Activated T-cell treated with anti-CD3 and anti-CD28 coated beads, Interleukin-2, amount 50 U/mL, for 72 hours (primary cell): ENCODE results near the gene ANXA1. TPM values are rescaled to one million over a fixed set of nuclear protein-coding genes. Genes with fewer than 3 reads are reported as not detected.

Experiments used
- ATAC-seq, 2 donors: fragments of 150-1000 bp; cut with Tn5 transposase; replicated peaks in 1 of 2; 2 replicates each; pipeline ENCODE4 v1.10.0; 2021; ENCODE audit warnings: moderate library complexity in 2 of 2, mild to moderate bottlenecking in 1 of 2
- DNase-seq, 2 donors: peaks; one replicate each; pipeline ENCODE4 v3.0.0; 2021 to 2022; ENCODE audit warnings: mixed read lengths in 1 of 2
- H3K27ac Mint-ChIP-seq: one replicate; pipeline ENCODE4 v1.8.0; 2022; ENCODE audit warnings: mild to moderate bottlenecking, moderate library complexity, mixed read lengths
- H3K27me3 Mint-ChIP-seq: one replicate; pipeline ENCODE4 v1.8.0; 2022; ENCODE audit warnings: low read depth, mixed read lengths
- H3K36me3 Mint-ChIP-seq, 2 donors: one replicate each; pipeline ENCODE4 v1.8.0; 2022; ENCODE audit warnings: mixed read lengths in 2 of 2, mild to moderate bottlenecking in 1 of 2; ENCODE audit not compliant: insufficient read depth in 2 of 2
- H3K4me1 Mint-ChIP-seq: one replicate; pipeline ENCODE4 v1.8.0; 2022; ENCODE audit warnings: low read depth, mixed read lengths
- H3K4me3 Mint-ChIP-seq, 2 donors: one replicate each; pipeline ENCODE4 v1.8.0; 2022; ENCODE audit warnings: mild to moderate bottlenecking in 2 of 2, mixed read lengths in 2 of 2, moderate library complexity in 2 of 2
- H3K9me3 Mint-ChIP-seq, 2 donors: one replicate each; pipeline ENCODE4 v1.8.0; 2022; ENCODE audit warnings: mixed read lengths in 2 of 2
- total RNA-seq, 2 donors: library from RNA; stranded (reverse); gene quantifications; one replicate each; pipeline ENCODE4 v1.2.3, GENCODE V29; 2022

Gene ANXA1
- total RNA-seq, 2 donors from 2014 or later = 16.7 to 51.1 TPM

DNA sequence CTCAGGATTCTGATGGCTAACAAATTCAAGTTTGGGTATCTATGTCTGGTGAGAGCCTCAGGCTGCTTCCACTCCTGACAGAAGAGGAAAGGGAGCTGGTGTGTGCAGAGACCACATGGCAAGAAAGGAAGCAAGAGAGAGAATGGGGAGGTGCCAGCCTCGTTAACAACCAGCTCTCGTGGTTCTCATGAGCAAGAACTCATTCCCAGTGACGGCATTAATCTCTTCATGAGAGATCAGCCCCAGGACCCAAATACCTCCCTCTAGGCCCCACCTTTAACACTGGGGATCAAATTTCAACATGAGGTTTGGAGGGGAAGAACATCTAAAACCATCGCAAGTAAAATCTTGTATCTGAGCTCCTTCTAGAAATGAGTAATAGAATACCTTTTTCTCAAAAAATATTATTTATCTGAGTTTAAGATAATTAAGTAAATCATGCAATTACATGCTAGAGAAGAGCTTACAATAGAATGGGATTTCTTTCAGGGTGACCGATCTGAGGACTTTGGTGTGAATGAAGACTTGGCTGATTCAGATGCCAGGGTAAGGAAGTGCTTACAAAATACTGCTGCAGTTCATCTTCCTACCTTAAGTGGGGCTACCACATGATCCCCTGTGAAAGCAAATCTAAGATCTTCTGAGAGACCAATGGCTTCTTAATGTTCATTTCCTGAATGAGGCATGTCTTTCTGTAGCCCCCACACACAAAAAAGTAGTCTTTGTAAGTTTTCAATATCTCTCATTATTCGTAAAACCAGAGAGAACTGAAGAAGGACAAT is 11.5 kb downstream of the ANXA1 start:
- DNase-seq (no peak), ATAC-seq (peak; percentile 37 to 78)
- H3K27ac Mint-ChIP-seq = peak overlapping the region; percentile 90
- H3K4me1 Mint-ChIP-seq = peaks cover 33% of the 10 kb centered on the region
- no peaks in the 10 kb centered on the region for H3K9me3 Mint-ChIP-seq
- peaks cover 2 to 3% of the 10 kb centered on the region in 2 donors for H3K36me3 Mint-ChIP-seq
- no peaks in the 10 kb centered on the region for H3K27me3 Mint-ChIP-seq
- peak overlapping the region in 1 of 2 donors; percentile 60 for H3K4me3 Mint-ChIP-seq

DNA sequence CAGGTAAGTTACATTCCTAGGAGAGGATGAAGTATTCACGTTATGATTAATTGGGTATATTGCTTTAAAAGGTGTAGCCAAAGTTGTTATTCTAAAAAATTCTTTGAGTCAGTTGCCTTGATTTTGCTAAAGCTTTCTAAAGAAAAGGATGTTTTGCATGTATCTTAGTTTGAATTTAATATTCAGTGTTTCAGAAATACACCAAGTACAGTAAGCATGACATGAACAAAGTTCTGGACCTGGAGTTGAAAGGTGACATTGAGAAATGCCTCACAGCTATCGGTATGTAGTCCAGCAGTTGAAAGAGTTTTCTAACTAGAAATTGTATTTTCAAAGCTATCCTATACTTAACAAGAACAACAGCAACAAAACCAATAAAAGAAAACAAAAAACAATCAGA is 14.2 kb downstream of the ANXA1 start:
- DNase-seq = no peak
- H3K4me1 Mint-ChIP-seq = peaks cover 24% of the 10 kb centered on the region
- H3K27me3 Mint-ChIP-seq = no peaks in the 10 kb centered on the region
- no peak overlapping the region for H3K4me3 Mint-ChIP-seq
- no peak for ATAC-seq
- peaks cover 4 to 5% of the 10 kb centered on the region in 2 donors for H3K36me3 Mint-ChIP-seq
- no peak overlapping the region for H3K27ac Mint-ChIP-seq
- no peaks in the 10 kb centered on the region for H3K9me3 Mint-ChIP-seq

DNA sequence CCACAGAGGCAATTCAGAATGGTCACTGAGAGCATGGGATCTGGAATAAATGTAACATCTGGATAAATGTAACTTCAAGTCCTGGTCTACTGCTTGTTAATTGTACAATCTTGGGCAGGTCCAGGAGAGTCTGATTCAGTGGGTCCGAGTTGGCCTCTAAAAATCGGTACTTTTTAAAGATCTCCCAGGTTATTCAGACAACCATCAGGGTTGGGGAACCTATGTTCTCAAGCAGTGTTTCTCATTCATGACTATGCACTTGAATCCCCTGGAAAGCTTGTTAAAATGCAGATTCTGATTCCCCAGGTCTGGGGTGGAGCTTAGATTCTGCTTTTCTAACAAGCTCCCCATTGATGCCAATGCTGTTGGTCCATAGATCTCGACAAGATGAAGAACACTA is 14.8 kb downstream of the ANXA1 start:
- Mint-ChIP-seq H3K4me1 (peaks cover 24% of the 10 kb centered on the region), H3K9me3 (no peaks in the 10 kb centered on the region), H3K36me3 (peaks cover 4 to 5% of the 10 kb centered on the region in 2 donors), H3K27me3 (no peaks in the 10 kb centered on the region), H3K27ac (no peak overlapping the region), H3K4me3 (no peak overlapping the region)
- DNase-seq (no peak), ATAC-seq (no peak)

DNA sequence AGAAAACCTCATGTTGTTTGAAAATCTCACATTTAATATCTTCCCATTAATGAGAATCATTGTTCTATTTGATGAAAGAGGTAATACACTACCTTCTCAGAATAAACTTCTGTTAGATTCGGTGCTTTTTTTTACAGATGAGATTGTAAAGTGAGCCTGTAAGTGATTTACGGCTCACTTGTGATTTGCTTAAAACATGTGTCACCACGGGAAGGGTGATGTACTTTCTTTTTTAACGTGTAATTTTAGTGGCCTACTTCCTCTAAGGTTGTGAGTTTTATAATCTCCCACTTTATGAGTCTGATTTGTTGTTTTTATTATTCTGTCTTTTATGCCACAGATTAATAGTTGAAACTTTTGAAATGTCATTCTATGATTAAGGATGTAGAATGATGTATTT is 15.9 kb downstream of the ANXA1 start:
- Mint-ChIP-seq H3K4me3 (peak overlapping the region in 1 of 2 donors; percentile 85), H3K9me3 (no peaks in the 10 kb centered on the region), H3K27me3 (no peaks in the 10 kb centered on the region), H3K36me3 (peaks cover 3 to 5% of the 10 kb centered on the region in 2 donors), H3K27ac (peak overlapping the region; percentile 91), H3K4me1 (peaks cover 22% of the 10 kb centered on the region)
- DNase-seq (no peak), ATAC-seq (peak in 1 of 2 donors; percentile 64)

DNA sequence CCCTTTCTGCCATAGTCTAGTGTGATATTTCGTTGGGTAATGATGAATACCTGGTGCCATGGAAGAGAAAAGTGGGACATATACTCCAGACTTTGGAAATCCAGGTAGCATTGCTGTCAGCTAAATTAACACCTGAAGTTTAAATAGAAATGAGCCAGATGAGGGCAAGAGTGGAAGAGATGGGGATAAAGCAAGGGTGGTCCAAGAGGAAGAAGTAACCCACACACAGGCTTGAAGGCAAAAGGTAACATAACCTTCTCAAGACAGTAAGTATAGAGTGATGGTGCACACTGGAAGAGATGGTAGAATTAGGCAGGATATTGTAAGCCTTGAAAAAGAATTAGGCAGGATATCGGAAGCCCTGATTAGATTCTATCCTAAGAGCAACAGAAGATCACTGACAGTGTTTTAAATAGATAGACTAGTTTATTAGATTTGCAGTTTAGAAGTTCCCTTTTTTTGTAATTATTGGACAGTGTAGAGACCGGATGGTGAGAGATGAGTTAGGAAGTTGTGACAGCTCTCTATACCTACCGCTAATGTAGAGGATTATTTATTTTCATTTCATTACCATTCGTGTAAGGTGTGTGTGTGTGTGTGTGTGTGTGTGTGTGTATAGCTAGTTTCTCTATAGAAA is 16.8 kb downstream of the ANXA1 start:
- Mint-ChIP-seq H3K4me1 (peaks cover 14% of the 10 kb centered on the region), H3K27ac (peak overlapping the region; percentile 91), H3K9me3 (no peaks in the 10 kb centered on the region), H3K36me3 (peaks cover 2 to 5% of the 10 kb centered on the region in 2 donors), H3K4me3 (no peak overlapping the region), H3K27me3 (no peaks in the 10 kb centered on the region)
- no peak for DNase-seq
- ATAC-seq = no peak

DNA sequence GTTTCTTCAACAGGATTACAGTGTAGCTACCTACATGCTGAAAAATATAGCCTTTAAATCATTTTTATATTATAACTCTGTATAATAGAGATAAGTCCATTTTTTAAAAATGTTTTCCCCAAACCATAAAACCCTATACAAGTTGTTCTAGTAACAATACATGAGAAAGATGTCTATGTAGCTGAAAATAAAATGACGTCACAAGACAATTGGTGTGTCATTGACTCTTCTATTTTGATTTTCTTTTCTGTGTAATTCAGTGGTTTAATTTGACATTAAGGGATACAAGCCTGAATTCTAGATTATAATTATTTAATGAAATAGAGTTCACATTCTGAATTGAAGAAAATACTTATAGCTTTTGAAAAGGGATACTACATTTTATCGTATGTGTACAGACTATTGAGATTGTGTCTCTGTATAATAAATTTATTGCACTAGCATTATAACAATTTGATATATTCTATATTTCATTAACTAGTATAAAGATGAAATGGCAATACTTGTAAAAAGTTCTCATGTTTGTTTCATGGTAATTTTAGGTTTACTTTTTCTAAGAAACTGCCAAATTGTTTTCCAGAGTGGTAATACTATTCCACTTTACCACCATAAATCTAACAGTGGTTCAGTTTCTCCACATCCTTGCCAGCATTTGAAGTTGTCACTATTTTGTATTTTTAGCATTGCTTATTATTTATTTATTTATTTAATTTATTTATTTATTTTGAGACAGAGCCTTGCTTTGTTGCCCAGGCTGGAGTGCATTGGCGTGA is 18.7 kb downstream of the ANXA1 start:
- H3K9me3 Mint-ChIP-seq = no peaks in the 10 kb centered on the region
- no peak for DNase-seq
- no peak overlapping the region for H3K27ac Mint-ChIP-seq
- no peak overlapping the region for H3K4me3 Mint-ChIP-seq
- peaks cover 2 to 3% of the 10 kb centered on the region in 2 donors for H3K36me3 Mint-ChIP-seq
- no peaks in the 10 kb centered on the region for H3K27me3 Mint-ChIP-seq
- H3K4me1 Mint-ChIP-seq = peaks cover 11% of the 10 kb centered on the region
- ATAC-seq = no peak

DNA sequence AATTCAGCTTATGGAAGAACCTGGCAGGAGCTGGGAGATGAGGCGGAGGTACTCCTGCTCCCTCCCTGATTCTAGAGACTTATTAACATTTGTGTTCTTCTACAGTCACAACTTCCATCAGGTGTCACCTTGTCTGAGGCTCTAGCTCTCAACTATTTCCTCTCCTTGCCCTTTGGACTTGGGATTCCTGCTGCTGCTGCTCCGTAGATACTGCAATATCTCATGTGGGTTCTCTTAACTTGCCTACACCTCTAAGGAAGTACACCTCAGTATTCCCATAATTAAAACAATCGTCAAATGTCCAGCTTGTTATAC is 21.2 kb downstream of the ANXA1 start:
- Mint-ChIP-seq H3K4me3 (no peak overlapping the region), H3K4me1 (peaks cover 10% of the 10 kb centered on the region), H3K9me3 (no peaks in the 10 kb centered on the region), H3K27me3 (no peaks in the 10 kb centered on the region), H3K36me3 (peaks cover 2 to 3% of the 10 kb centered on the region in 2 donors), H3K27ac (no peak overlapping the region)
- no peak for ATAC-seq
- DNase-seq = no peak

DNA sequence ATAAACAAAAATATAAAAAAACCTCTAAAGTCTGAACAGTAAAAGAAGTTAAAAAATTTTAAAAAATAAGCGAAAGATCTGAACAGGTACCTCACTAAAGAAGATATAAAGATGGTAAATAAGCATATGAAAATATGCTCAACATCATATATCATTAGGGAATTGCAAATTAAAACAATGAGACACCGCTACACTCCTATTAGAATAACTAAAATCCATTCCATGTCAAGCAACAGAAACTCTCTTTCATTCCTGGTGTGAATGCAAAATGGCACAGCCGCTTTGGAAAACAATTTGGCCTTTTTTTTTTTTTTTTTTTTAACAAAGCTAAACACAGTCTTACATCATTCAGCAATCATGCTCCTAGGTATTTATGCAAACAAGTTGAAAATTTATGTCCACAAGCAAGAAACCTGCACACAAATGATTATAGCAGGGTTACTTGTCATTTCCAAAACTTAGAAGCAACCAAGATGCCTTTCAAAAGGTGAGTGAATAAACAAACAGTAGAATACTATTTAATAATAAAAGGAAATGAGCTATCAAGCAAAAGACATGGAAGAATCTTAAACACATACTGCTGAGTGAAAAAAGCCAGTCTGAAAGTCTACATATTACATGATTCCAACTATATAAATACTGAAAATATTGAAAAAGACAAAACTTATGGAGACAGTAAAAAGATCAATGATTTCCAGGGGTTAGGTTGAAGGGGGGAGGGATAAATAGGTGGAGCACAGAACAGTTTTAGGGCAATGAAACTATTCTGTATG is 22.1 kb downstream of the ANXA1 start:
- DNase-seq (no peak), ATAC-seq (no peak)
- H3K36me3 Mint-ChIP-seq = no peaks in the 10 kb centered on the region
- H3K4me1 Mint-ChIP-seq = peaks cover 14% of the 10 kb centered on the region
- H3K9me3 Mint-ChIP-seq = no peaks in the 10 kb centered on the region
- H3K27me3 Mint-ChIP-seq = no peaks in the 10 kb centered on the region
- no peak overlapping the region for H3K27ac Mint-ChIP-seq
- H3K4me3 Mint-ChIP-seq = no peak overlapping the region

DNA sequence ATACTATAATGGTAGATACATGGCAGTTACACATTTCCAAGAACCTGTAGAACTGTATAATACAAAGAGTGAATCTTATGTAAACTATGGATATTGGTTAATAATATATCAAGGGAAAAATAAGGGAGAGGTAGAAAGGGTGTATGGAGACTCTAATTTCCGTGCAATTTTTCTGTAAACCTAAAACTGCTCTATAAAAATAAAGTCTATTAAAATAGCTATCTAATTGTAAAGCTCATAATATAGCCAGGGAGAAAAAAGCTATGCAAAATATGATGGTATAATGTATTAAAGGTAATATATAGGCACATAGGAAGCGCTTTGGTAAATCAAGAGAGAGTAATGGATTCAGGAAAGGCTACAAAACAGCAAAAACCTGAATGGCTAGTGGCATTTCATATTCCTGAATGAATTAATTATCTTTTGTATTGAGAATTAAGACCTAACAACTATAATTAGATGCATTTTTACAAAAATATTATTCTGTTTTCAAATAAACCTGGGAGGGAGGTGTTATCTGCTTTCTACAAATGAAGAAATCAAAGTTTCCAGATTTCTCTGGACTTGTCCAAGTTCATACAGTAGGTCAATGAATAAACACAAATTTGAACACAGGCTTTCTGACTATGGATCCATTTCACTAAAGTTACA is 22.8 kb downstream of the ANXA1 start:
- DNase-seq (no peak), ATAC-seq (no peak)
- H3K4me3 Mint-ChIP-seq = no peak overlapping the region
- peaks cover 20% of the 10 kb centered on the region for H3K4me1 Mint-ChIP-seq
- H3K27me3 Mint-ChIP-seq = no peaks in the 10 kb centered on the region
- H3K36me3 Mint-ChIP-seq = no peaks in the 10 kb centered on the region
- no peak overlapping the region for H3K27ac Mint-ChIP-seq
- H3K9me3 Mint-ChIP-seq = no peaks in the 10 kb centered on the region

DNA sequence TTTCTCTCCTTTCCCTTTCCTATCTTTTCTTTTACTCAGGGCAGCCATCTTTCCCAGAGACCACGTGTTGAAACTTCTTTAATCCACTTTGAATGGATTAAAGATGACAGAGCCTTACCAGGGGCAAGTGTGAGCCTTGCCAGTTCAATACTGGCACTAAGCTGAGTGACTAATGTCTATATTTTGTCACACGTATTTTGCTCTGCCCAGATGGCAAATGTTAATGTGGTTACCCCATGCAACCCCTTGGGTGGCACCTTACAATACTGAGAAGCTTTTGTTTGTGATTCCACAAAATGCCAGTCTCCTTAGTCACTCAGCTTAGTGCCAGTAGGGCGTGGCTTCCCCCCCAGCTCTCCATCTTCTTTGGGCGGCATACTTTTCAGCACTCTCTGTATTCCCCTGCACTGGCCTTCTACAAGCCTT is 24.8 kb downstream of the ANXA1 start:
- no peaks in the 10 kb centered on the region for H3K9me3 Mint-ChIP-seq
- no peak overlapping the region for H3K4me3 Mint-ChIP-seq
- H3K27me3 Mint-ChIP-seq = no peaks in the 10 kb centered on the region
- DNase-seq (no peak), ATAC-seq (no peak)
- H3K4me1 Mint-ChIP-seq = peaks cover 28% of the 10 kb centered on the region
- H3K27ac Mint-ChIP-seq = no peak overlapping the region
- no peaks in the 10 kb centered on the region for H3K36me3 Mint-ChIP-seq

DNA sequence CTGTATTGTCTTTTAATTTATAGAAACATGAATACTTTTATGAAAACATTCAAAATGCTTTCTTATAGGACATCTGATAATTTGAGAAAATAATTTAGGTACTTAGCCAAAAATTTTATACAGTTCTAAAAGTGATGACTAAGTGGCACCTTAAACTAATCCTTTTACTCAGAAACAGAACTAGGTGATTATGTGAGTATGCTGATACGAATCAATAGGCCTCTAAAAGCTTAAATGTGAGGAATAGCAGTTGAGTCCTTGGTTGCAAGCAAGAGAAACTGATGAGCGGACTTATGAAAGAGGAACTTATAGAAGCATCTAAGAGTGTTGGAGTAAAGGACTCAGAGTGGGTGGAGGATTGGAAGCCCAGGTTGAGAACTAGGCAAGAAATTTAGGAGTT is 26.4 kb downstream of the ANXA1 start:
- Mint-ChIP-seq H3K9me3 (no peaks in the 10 kb centered on the region), H3K36me3 (no peaks in the 10 kb centered on the region), H3K4me1 (peaks cover 28% of the 10 kb centered on the region), H3K27me3 (no peaks in the 10 kb centered on the region), H3K27ac (peak overlapping the region; percentile 30), H3K4me3 (no peak overlapping the region)
- DNase-seq (no peak), ATAC-seq (peak in 1 of 2 donors; percentile 65)

DNA sequence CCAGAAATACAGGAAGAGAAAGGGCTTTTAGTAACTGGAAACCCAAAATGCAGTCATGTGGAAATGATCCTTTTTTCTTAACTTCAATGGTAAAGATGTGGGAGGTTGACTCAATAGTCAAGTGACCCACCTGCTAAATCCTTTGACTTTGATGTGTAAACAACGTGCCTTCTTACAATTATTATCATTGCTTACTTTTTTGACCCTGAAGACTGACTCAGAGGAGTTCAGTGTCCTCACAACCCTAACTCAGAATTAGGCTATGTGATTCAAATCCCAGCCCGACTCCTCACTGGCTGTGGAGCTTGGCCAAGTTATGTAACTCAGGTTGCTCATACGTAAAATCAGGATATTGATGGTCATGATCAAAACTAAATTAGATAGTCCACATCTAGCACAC is 27.9 kb downstream of the ANXA1 start:
- H3K36me3 Mint-ChIP-seq = no peaks in the 10 kb centered on the region
- no peak for ATAC-seq
- DNase-seq = no peak
- no peaks in the 10 kb centered on the region for H3K9me3 Mint-ChIP-seq
- H3K27me3 Mint-ChIP-seq = no peaks in the 10 kb centered on the region
- H3K27ac Mint-ChIP-seq = no peak overlapping the region
- H3K4me1 Mint-ChIP-seq = peaks cover 28% of the 10 kb centered on the region
- H3K4me3 Mint-ChIP-seq = no peak overlapping the region
